Fibroblast of lung (primary cell): ENCODE data around the gene DYRK1A. TPM values are rescaled to one million over a fixed set of nuclear protein-coding genes. Genes with fewer than 3 reads are reported as not detected.

Source experiments
- DNase-seq, 2 donors: peaks; one replicate each; pipeline versions ENCODE4 v3.0.0 to v3.0.0-alpha.2; 2010; ENCODE audit warnings: low read depth in 2 of 2
- H2AFZ ChIP-seq: 2 replicates; pipeline ENCODE4 v1.5.1; 2012; ENCODE audit warnings: low read length, control low read depth, inconsistent platforms
- H3K27ac ChIP-seq: 2 replicates; pipeline ENCODE4 v1.5.1; 2011; ENCODE audit warnings: low read length, control low read depth; ENCODE audit not compliant: insufficient read depth
- H3K27me3 ChIP-seq: 2 replicates; pipeline ENCODE4 v1.5.1; 2011; ENCODE audit warnings: mild to moderate bottlenecking, low read length; ENCODE audit not compliant: control insufficient read depth, insufficient read depth
- H3K36me3 ChIP-seq: 2 replicates; pipeline ENCODE4 v1.5.1; 2011; ENCODE audit warnings: low read length; ENCODE audit not compliant: control insufficient read depth, insufficient read depth
- H3K4me1 ChIP-seq: 2 replicates; pipeline ENCODE4 v1.5.1; 2011; ENCODE audit warnings: low read length; ENCODE audit not compliant: control insufficient read depth, insufficient read depth; ENCODE audit errors: extremely low read depth
- H3K4me2 ChIP-seq: 2 replicates; pipeline ENCODE4 v1.5.1; 2011; ENCODE audit warnings: low read length, control low read depth; ENCODE audit not compliant: insufficient read depth; ENCODE audit errors: extremely low read depth
- H3K4me3 ChIP-seq, 4 experiments: fragments of 200-600 bp in 1 of 4; sonication (generic) in 1 of 4; replicated peaks in 1 of 4; 2 replicates each; pipeline ENCODE4 v1.5.1; 2011 to 2016; ENCODE audit warnings: low read length in 4 of 4, low read depth in 3 of 4, mild to moderate bottlenecking in 3 of 4, control low read depth in 2 of 4, inconsistent platforms in 1 of 4, mixed read lengths in 1 of 4; ENCODE audit not compliant: insufficient read depth in 1 of 4; ENCODE audit errors: control extremely low read depth in 1 of 4
- H3K79me2 ChIP-seq: 2 replicates; pipeline ENCODE4 v1.5.1; 2012; ENCODE audit warnings: mild to moderate bottlenecking, low read length, inconsistent platforms; ENCODE audit not compliant: control insufficient read depth, insufficient read depth
- H3K9ac ChIP-seq: 2 replicates; pipeline ENCODE4 v1.5.1; 2011; ENCODE audit warnings: mild to moderate bottlenecking, low read length, control low read depth; ENCODE audit not compliant: insufficient read depth
- H3K9me3 ChIP-seq: 2 replicates; pipeline ENCODE4 v1.5.1; 2012; ENCODE audit warnings: low read depth, low read length; ENCODE audit not compliant: control insufficient read depth, insufficient read depth
- H4K20me1 ChIP-seq: 2 replicates; pipeline ENCODE4 v1.5.1; 2011; ENCODE audit warnings: low read length; ENCODE audit not compliant: control insufficient read depth, insufficient read depth; ENCODE audit errors: extremely low read depth
- EZH2 ChIP-seq: IDR thresholded peaks from 2 replicates; pipeline ENCODE4 v1.5.1; 2012; ENCODE audit warnings: low read length, control low read depth, mild to moderate bottlenecking; ENCODE audit errors: missing control alignments
- polyA plus RNA-seq, 2 donors: library from polyadenylated mRNA; depleted of rRNA in 1 of 2; stranded (reverse) in 1 of 2; unstranded in 1 of 2; fragments of >200 nt; gene quantifications; 2 replicates each; pipeline ENCODE4 v1.2.1, GENCODE V29; 2011 to 2012; ENCODE audit warnings: missing spikeins in 1 of 2
- total RNA-seq: library from RNA; depleted of rRNA; stranded (reverse); fragments of >200 nt; gene quantifications from 2 replicates; pipeline ENCODE4 v1.2.1, GENCODE V29; 2014
- TF ChIP-seq, protein P1 (sequence below), 2 donors: IDR thresholded peaks in 1 of 2; conservative IDR thresholded peaks in 1 of 2; 1 replicate in 1 of 2; 2 replicates in 1 of 2; pipeline ENCODE4 v1.5.1; 2011 to 2012; ENCODE audit warnings: low read length in 2 of 2, control low read depth in 1 of 2, inconsistent platforms in 1 of 2, low read depth in 1 of 2, mild to moderate bottlenecking in 1 of 2

DYRK1A gene
- total and polyA plus RNA-seq, 2 donors (not counting 1 experiment from before 2014, with no cell fraction given) = 45.9 to 64.1 TPM

DNA sequence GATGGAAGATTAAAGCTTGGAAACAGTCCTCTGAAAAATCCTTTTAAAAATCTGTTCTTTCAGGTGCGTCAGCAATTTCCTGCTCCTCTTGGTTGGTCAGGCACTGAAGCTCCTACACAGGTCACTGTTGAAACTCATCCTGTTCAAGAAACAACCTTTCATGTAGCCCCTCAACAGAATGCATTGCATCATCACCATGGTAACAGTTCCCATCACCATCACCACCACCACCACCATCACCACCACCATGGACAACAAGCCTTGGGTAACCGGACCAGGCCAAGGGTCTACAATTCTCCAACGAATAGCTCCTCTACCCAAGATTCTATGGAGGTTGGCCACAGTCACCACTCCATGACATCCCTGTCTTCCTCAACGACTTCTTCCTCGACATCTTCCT lies 145.3 kb downstream of the DYRK1A start:
- no peaks in the 10 kb centered on the region for H4K20me1 ChIP-seq
- DNase-seq = no peak
- H3K4me2 ChIP-seq = no peak overlapping the region
- no peaks in the 10 kb centered on the region for H3K4me1 ChIP-seq
- no peak overlapping the region for H3K27ac ChIP-seq
- H3K79me2 ChIP-seq = peaks cover 2% of the 10 kb centered on the region
- TF ChIP-seq, protein P1, sequence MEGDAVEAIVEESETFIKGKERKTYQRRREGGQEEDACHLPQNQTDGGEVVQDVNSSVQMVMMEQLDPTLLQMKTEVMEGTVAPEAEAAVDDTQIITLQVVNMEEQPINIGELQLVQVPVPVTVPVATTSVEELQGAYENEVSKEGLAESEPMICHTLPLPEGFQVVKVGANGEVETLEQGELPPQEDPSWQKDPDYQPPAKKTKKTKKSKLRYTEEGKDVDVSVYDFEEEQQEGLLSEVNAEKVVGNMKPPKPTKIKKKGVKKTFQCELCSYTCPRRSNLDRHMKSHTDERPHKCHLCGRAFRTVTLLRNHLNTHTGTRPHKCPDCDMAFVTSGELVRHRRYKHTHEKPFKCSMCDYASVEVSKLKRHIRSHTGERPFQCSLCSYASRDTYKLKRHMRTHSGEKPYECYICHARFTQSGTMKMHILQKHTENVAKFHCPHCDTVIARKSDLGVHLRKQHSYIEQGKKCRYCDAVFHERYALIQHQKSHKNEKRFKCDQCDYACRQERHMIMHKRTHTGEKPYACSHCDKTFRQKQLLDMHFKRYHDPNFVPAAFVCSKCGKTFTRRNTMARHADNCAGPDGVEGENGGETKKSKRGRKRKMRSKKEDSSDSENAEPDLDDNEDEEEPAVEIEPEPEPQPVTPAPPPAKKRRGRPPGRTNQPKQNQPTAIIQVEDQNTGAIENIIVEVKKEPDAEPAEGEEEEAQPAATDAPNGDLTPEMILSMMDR (conservative IDR thresholded peaks at IDR 0.05 in 1 of 2, IDR thresholded peaks at IDR 0.05 in 1 of 2; ENCODE audit: low read depth in 1 of 2, low read length in 2 of 2) = no peak
- no peak for TF ChIP-seq EZH2
- H2AFZ ChIP-seq = no peak overlapping the region
- no peaks in the 10 kb centered on the region for H3K27me3 ChIP-seq
- H3K9me3 ChIP-seq = no peaks in the 10 kb centered on the region
- H3K9ac ChIP-seq = no peak overlapping the region
- no peak overlapping the region for H3K4me3 ChIP-seq
- peaks cover 8% of the 10 kb centered on the region for H3K36me3 ChIP-seq

DNA sequence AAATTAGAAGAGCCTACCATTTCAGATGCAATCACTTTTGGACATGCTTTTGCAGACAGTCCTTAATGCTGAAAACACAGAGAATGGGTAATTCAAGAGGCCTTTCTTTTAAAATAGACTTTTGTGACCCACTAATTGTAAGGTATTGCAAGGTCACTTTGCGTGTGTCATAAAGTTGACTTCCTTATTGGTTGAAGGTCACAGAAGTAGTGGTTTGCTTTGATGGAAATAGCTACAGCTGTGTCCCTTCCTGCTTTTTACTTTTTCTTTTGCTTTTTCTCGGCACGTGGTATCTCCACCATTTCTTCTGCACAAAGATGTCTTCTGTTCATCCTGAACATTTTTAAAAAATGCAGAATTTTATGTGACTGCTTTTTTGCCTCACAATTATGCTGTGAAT lies 146.8 kb downstream of the DYRK1A start:
- H3K9ac ChIP-seq = no peak overlapping the region
- H2AFZ ChIP-seq = no peak overlapping the region
- H4K20me1 ChIP-seq = no peaks in the 10 kb centered on the region
- peaks cover 9% of the 10 kb centered on the region for H3K36me3 ChIP-seq
- no peaks in the 10 kb centered on the region for H3K4me1 ChIP-seq
- H3K9me3 ChIP-seq = no peaks in the 10 kb centered on the region
- no peak overlapping the region for H3K27ac ChIP-seq
- H3K79me2 ChIP-seq = peaks cover 2% of the 10 kb centered on the region
- TF ChIP-seq, protein P1 (conservative IDR thresholded peaks at IDR 0.05 in 1 of 2, IDR thresholded peaks at IDR 0.05 in 1 of 2; ENCODE audit: low read depth in 1 of 2, low read length in 2 of 2) = no peak
- no peak for TF ChIP-seq EZH2
- H3K27me3 ChIP-seq = no peaks in the 10 kb centered on the region
- no peak overlapping the region for H3K4me2 ChIP-seq
- no peak for DNase-seq
- H3K4me3 ChIP-seq = no peak overlapping the region

DNA sequence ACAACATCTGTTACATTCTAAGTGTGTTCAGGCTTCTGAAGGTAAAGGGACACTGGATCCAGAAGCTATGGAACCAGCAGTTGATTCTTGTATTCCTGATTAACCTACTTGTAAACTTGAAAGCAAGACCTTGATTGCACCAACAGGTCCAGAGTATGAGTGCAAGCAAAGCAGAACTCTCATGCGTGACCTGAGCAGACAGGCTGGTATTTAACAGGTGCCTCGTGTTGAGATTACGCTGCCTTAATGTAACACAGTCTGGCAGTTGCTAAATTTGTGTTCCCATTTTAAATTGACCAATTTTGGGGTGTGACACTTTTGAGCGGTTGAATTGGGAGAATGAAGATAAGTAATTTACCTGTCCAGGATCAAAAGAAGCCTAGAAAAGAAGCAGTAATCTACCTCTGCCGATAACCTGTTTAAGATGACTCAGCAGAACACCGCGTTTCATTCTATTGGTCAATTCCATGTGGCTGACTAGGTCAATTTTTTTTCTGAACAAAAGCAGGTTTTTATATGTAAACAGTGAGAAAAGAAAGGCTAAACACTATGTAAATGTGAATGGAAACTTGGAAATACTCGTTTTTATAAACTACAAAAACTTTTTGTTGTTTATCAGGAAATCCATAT lies 147.6 kb downstream of the DYRK1A start:
- Histone ChIP-seq H3K4me3 (no peak overlapping the region), H3K27me3 (no peaks in the 10 kb centered on the region), H2AFZ (no peak overlapping the region), H3K36me3 (peaks cover 9% of the 10 kb centered on the region), H4K20me1 (no peaks in the 10 kb centered on the region), H3K27ac (no peak overlapping the region), H3K4me1 (no peaks in the 10 kb centered on the region), H3K79me2 (peaks cover 2% of the 10 kb centered on the region), H3K9me3 (no peaks in the 10 kb centered on the region), H3K4me2 (no peak overlapping the region), H3K9ac (no peak overlapping the region)
- no peak for DNase-seq
- TF ChIP-seq, protein P1 (conservative IDR thresholded peaks at IDR 0.05 in 1 of 2, IDR thresholded peaks at IDR 0.05 in 1 of 2; ENCODE audit: low read depth in 1 of 2, low read length in 2 of 2) = no peak
- no peak for TF ChIP-seq EZH2
